HCT116 (cell line): ENCODE data around the gene MGAM2. TPM values are rescaled to one million over a fixed set of nuclear protein-coding genes. Genes with fewer than 3 reads are reported as not detected.

Experiments used
- ATAC-seq: fragments of 200-7000 bp; cut with Tn5 transposase; 2 replicates; pipeline ENCODE4 v1.9.1; 2020; ENCODE audit warnings: mild to moderate bottlenecking, moderate library complexity
- BruUV-seq: library from RNA; stranded (reverse); fragments of 400-500 nt; replicated peaks from 2 replicates; lab custom pipeline; 2021; lab: Mats Ljungman, UMichigan
- CTCF ChIA-PET: fragments of 300-600 bp; sonication (Branson Sonifier 250); formaldehyde crosslinking; loops from one replicate; lab custom pipeline; 2021; ENCODE audit warnings: antibody characterized with exemption; lab: Charles Lee
- POLR2A ChIA-PET: fragments of 300-600, 350-600 bp; sonication (Branson Sonifier 250); formaldehyde crosslinking; loops from one replicate; lab custom pipeline; 2021; ENCODE audit warnings: antibody characterized with exemption; lab: Charles Lee
- RAD21 ChIA-PET, 2 experiments: fragments of 300-600 bp; sonication (Branson Sonifier 250); formaldehyde crosslinking; loops; one replicate each; lab custom pipeline; 2023; ENCODE audit warnings: low total read pairs in 2 of 2; ENCODE audit not compliant: uncharacterized antibody in 2 of 2, unreplicated experiment in 2 of 2, low non-redundant PET in 1 of 2; lab: Charles Lee
- DNase-seq: peaks from one replicate; pipeline ENCODE4 v3.0.0-alpha.2; 2010; ENCODE audit warnings: low read depth, low spot score
- H2AFZ ChIP-seq: fragments of 200-600 bp; shearing (Covaris generic), sonication (generic); 2 replicates; pipeline ENCODE4 v1.6.1; 2017; ENCODE audit warnings: low read depth, mixed run types, mixed read lengths, antibody characterized with exemption, low read length; ENCODE audit not compliant: poor library complexity, severe bottlenecking
- H3K27ac ChIP-seq: 2 replicates; pipeline ENCODE4 v1.5.1; 2012; ENCODE audit warnings: low read depth, low read length
- H3K27me3 ChIP-seq: fragments of 200-600 bp; sonication (generic); 2 replicates; pipeline ENCODE4 v1.6.1; 2016; ENCODE audit warnings: mixed run types, low read length, mixed read lengths; ENCODE audit not compliant: insufficient read depth
- H3K36me3 ChIP-seq, 2 experiments: fragments of 200-500 bp in 1 of 2; fragments of 200-600 bp in 1 of 2; sonication (Bioruptor generic) in 1 of 2; sonication (generic) in 1 of 2; 2 replicates each; pipeline versions ENCODE4 v1.5.1 to v1.6.1; 2014 to 2016; ENCODE audit warnings: low read length in 2 of 2, inconsistent platforms in 1 of 2, mixed read lengths in 1 of 2, mixed run types in 1 of 2; ENCODE audit not compliant: insufficient read depth in 2 of 2, control insufficient read depth in 1 of 2
- H3K4me1 ChIP-seq, 2 experiments: fragments of 200-600 bp in 1 of 2; sonication (generic) in 1 of 2; 2 replicates each; pipeline versions ENCODE4 v1.5.1 to v1.6.1; 2012 to 2017; ENCODE audit warnings: low read length in 2 of 2, inconsistent platforms in 1 of 2, mild to moderate bottlenecking in 1 of 2, mixed read lengths in 1 of 2, mixed run types in 1 of 2, moderate library complexity in 1 of 2; ENCODE audit not compliant: insufficient read depth in 2 of 2, control insufficient read depth in 1 of 2
- H3K4me2 ChIP-seq: fragments of 200-600 bp; sonication (generic); 2 replicates; pipeline ENCODE4 v1.6.1; 2017; ENCODE audit warnings: mixed run types, low read length, mixed read lengths
- H3K4me3 ChIP-seq, 2 experiments: fragments of 200-600 bp in 1 of 2; sonication (generic) in 1 of 2; replicated peaks in 1 of 2; 2 replicates each; pipeline ENCODE4 v1.5.1; 2011 to 2016; ENCODE audit warnings: low read length in 2 of 2, control low read depth in 1 of 2, low read depth in 1 of 2, mild to moderate bottlenecking in 1 of 2, mixed read lengths in 1 of 2, mixed run types in 1 of 2
- H3K79me2 ChIP-seq: fragments of 200-600 bp; sonication (generic); 2 replicates; pipeline ENCODE4 v1.6.1; 2017; ENCODE audit warnings: mild to moderate bottlenecking, mixed run types, low read length, moderate library complexity, mixed read lengths; ENCODE audit not compliant: insufficient read depth
- H3K9ac ChIP-seq: fragments of 200-600 bp; sonication (generic); 2 replicates; pipeline ENCODE4 v1.6.1; 2016; ENCODE audit warnings: low read length, mixed read lengths
- H3K9me2 ChIP-seq: fragments of 200-600 bp; sonication (generic), shearing (Covaris generic); 2 replicates; pipeline ENCODE4 v1.6.1; 2017; ENCODE audit warnings: mixed run types, mild to moderate bottlenecking, moderate library complexity; ENCODE audit not compliant: insufficient read depth
- H3K9me3 ChIP-seq, 2 experiments: fragments of 200-500 bp in 1 of 2; fragments of 200-600 bp in 1 of 2; sonication (Bioruptor generic) in 1 of 2; sonication (generic) in 1 of 2; 2 replicates each; pipeline ENCODE4 v1.6.1; 2014 to 2017; ENCODE audit warnings: low read length in 2 of 2, mixed read lengths in 2 of 2, inconsistent platforms in 1 of 2, low read depth in 1 of 2, mild to moderate bottlenecking in 1 of 2, mixed run types in 1 of 2, moderate library complexity in 1 of 2; ENCODE audit not compliant: control insufficient read depth in 1 of 2, insufficient read depth in 1 of 2
- H4K20me1 ChIP-seq: fragments of 200-600 bp; sonication (generic), shearing (Covaris generic); 2 replicates; pipeline ENCODE4 v1.6.1; 2017; ENCODE audit warnings: mixed run types, mild to moderate bottlenecking, moderate library complexity; ENCODE audit not compliant: insufficient read depth
- ATF3 ChIP-seq: IDR thresholded peaks from 2 replicates; pipeline ENCODE4 v1.6.1; 2012
- CBX3 ChIP-seq: IDR thresholded peaks from 2 replicates; pipeline ENCODE4 v1.6.1; 2012; ENCODE audit warnings: low read depth
- CTCF ChIP-seq, 3 experiments: fragments of 200-600 bp in 1 of 3; sonication (generic) in 1 of 3; IDR thresholded peaks in 2 of 3; conservative IDR thresholded peaks in 1 of 3; 2 replicates each; pipeline ENCODE4 v1.5.1; 2012 to 2017; ENCODE audit warnings: low read depth in 2 of 3, low read length in 2 of 3, antibody characterized with exemption in 1 of 3, borderline replicate concordance in 1 of 3, control low read depth in 1 of 3, mild to moderate bottlenecking in 1 of 3, mixed read lengths in 1 of 3, mixed run types in 1 of 3, moderate library complexity in 1 of 3; ENCODE audit not compliant: insufficient read depth in 1 of 3
- EGR1 ChIP-seq: IDR thresholded peaks from 2 replicates; pipeline ENCODE4 v1.6.1; 2012; ENCODE audit warnings: low read depth
- MAX ChIP-seq: IDR thresholded peaks from 2 replicates; pipeline ENCODE4 v1.6.1; 2012
- POLR2AphosphoS5 ChIP-seq: IDR thresholded peaks from 2 replicates; pipeline ENCODE4 v1.6.1; 2011; ENCODE audit warnings: mild to moderate bottlenecking, low read depth, low read length, moderate library complexity
- RAD21 ChIP-seq: IDR thresholded peaks from 2 replicates; pipeline ENCODE4 v1.6.1; 2012; ENCODE audit warnings: low read depth, mild to moderate bottlenecking
- REST ChIP-seq: IDR thresholded peaks from 2 replicates; pipeline ENCODE4 v1.6.1; 2012; ENCODE audit warnings: low read depth
- SP1 ChIP-seq: IDR thresholded peaks from 2 replicates; pipeline ENCODE4 v1.6.1; 2012; ENCODE audit warnings: low read depth
- TCF7L2 ChIP-seq: IDR thresholded peaks from 2 replicates; pipeline ENCODE4 v1.7.0; 2011; ENCODE audit warnings: borderline replicate concordance, inconsistent platforms; ENCODE audit not compliant: insufficient read depth, insufficient read length; ENCODE audit errors: extremely low read depth
- ZBTB33 ChIP-seq: IDR thresholded peaks from 2 replicates; pipeline ENCODE4 v1.6.1; 2011; ENCODE audit warnings: mild to moderate bottlenecking, low read length, moderate library complexity; ENCODE audit not compliant: insufficient replicate concordance; ENCODE audit errors: extremely low read depth
- intact Hi-C: fragments of 100-400 bp; cut with micrococcal nuclease; formaldehyde crosslinking; loops from 2 replicates; pipeline ENCODE4 v1.10.0; 2022
- total RNA-seq: library from RNA; stranded (reverse); gene quantifications from one replicate; pipeline ENCODE4 v1.2.1, GENCODE V29; 2021; ENCODE audit not compliant: unreplicated experiment

The MGAM2 gene
- total RNA-seq, 1 experiment from 2014 or later, result 0.05 TPM

GRCh38 chr7:142150869-142151268, 39.4 kb downstream of the MGAM2 start:
- no peaks in the 10 kb centered on the region for H3K9me2 ChIP-seq
- no peaks in the 10 kb centered on the region for H3K79me2 ChIP-seq
- no peaks in the 10 kb centered on the region for H3K4me1 ChIP-seq
- H3K9me3 ChIP-seq, result no peaks in the 10 kb centered on the region
- CTCF ChIA-PET, result no interaction called here
- no peak overlapping the region for H3K4me3 ChIP-seq
- intact Hi-C loops, result no loop called here
- RAD21 ChIA-PET, result no interaction called here
- H3K27me3 ChIP-seq, result no peaks in the 10 kb centered on the region
- no peak overlapping the region for H2AFZ ChIP-seq
- no peak overlapping the region for H3K27ac ChIP-seq
- H3K36me3 ChIP-seq, result no peaks in the 10 kb centered on the region
- no peak for TF ChIP-seq ATF3
- no peak for TF ChIP-seq POLR2AphosphoS5
- TF ChIP-seq REST, result no peak
- no peak for TF ChIP-seq CBX3
- no peak overlapping the region for H3K4me2 ChIP-seq
- no peaks in the 10 kb centered on the region for H4K20me1 ChIP-seq
- no peak overlapping the region for H3K9ac ChIP-seq
- POLR2A ChIA-PET, result no interaction called here
- BruUV-seq, result no TSS peak
- no peak for ATAC-seq
- DNase-seq, result no peak

- no peaks in the 10 kb centered on the region for H3K36me3 ChIP-seq
- H3K4me1 ChIP-seq, result no peaks in the 10 kb centered on the region
- H3K9me3 ChIP-seq, result no peaks in the 10 kb centered on the region
- DNase-seq (no peak), ATAC-seq (no peak)
- no peaks in the 10 kb centered on the region for H3K27me3 ChIP-seq
- H4K20me1 ChIP-seq, result no peaks in the 10 kb centered on the region
- ChIA-PET POLR2A (no interaction called here), CTCF (interaction anchor here (2.8 kb wide), 1 partner anchor 177 kb away, joined by 10 read pairs; no protein-coding TSS in a partner anchor), RAD21 (no interaction called here)
- H2AFZ ChIP-seq, result no peak overlapping the region
- H3K9ac ChIP-seq, result no peak overlapping the region
- no peaks in the 10 kb centered on the region for H3K79me2 ChIP-seq
- H3K4me2 ChIP-seq, result no peak overlapping the region
- intact Hi-C loops, result no loop called here
- no peak overlapping the region for H3K4me3 ChIP-seq
- no TSS peak for BruUV-seq
- TF ChIP-seq MAX, result no peak
- no peak for TF ChIP-seq EGR1
- TF ChIP-seq RAD21, result no peak
- TF ChIP-seq ATF3, result no peak
- TF ChIP-seq CTCF (IDR thresholded peaks at IDR 0.05 in 2 of 3, conservative IDR thresholded peaks at IDR 0.05 in 1 of 3; ENCODE audit: borderline replicate concordance in 1 of 3, insufficient read depth in 1 of 3, low read depth in 2 of 3, low read length in 2 of 3), result no peak
- TF ChIP-seq TCF7L2, result no peak
- TF ChIP-seq ZBTB33, result no peak
- TF ChIP-seq SP1, result no peak
- no peaks in the 10 kb centered on the region for H3K9me2 ChIP-seq
- no peak overlapping the region for H3K27ac ChIP-seq
Measured at GRCh38 chr7:142152076-142152475, 40.6 kb downstream of the MGAM2 start.
